ENCODE data around the gene SCN5A. TPM values are rescaled to one million over a fixed set of nuclear protein-coding genes. Genes with fewer than 3 reads are reported as not detected.

SCN5A gene
- polyA plus RNA-seq, 6 donors from 2014 or later = not detected

- Mint-ChIP-seq H3K36me3 (no peaks in the 10 kb centered on the region), H3K4me3 (no peak overlapping the region), H3K4me1 (peaks cover 0 to 6% (median 0%) of the 10 kb centered on the region in 3 donors), H3K9me3 (peaks cover 0 to 13% (median 0%) of the 10 kb centered on the region in 7 donors), H3K27me3 (peaks cover 0 to 17% (median 10%) of the 10 kb centered on the region in 3 donors), H3K27ac (no peak overlapping the region)
- ATAC-seq (ENCODE audit: low read depth in 2 of 2) (no peak), DNase-seq (no peak)
These were observed 18.9 kb downstream of the SCN5A start for GRCh38 chr3:38630606-38631005.

DNA sequence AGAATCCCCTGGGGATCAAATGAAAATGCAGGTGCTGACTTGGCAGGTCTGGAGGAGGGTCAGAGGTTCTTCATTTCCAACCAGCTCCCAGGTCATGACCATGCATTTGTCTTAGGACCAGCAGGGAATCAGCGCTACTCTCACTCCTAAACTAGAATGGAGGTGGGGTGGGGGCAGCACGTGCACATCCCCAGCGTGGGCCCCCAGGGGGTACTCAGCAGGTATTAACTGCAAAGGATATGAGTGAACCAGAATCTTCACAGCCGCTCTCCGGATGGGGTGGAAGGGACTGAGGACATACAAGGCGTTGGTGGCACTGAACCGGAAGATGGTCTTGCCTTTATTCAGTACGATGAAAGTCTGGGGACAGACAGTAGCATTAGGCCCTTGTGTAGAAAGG lies 19.4 kb downstream of the SCN5A start:
- Mint-ChIP-seq H3K36me3 (no peaks in the 10 kb centered on the region), H3K4me3 (no peak overlapping the region), H3K4me1 (peaks cover 0 to 6% (median 0%) of the 10 kb centered on the region in 3 donors)

DNA sequence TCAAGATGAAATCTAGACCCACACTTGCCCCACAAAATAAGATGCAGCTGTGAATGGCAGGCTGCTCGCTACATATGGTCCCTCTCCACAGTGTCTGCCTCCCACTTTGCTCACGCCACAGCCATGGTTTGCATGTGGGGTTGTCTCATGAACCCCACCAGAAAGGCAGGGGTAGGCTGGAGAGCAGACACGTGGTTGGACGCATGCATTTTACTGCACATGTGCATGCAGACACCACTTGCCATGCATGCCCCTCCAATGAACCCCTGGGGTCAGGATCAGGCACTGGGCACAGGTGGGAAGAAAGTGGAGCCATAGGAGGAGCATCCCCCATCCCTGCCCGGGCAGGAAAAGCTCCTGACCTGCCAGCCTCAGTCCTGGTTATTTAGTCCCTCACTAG lies 20.7 kb downstream of the SCN5A start:
- no peak for DNase-seq
- ATAC-seq (ENCODE audit: low read depth in 2 of 2) = no peak
- peaks cover 0 to 13% (median 0%) of the 10 kb centered on the region in 7 donors for H3K9me3 Mint-ChIP-seq
- H3K4me1 Mint-ChIP-seq = peaks cover 0 to 6% (median 0%) of the 10 kb centered on the region in 3 donors
- H3K36me3 Mint-ChIP-seq = no peaks in the 10 kb centered on the region
- no peak overlapping the region for H3K4me3 Mint-ChIP-seq
- H3K27ac Mint-ChIP-seq = no peak overlapping the region
- H3K27me3 Mint-ChIP-seq = peaks cover 0 to 17% (median 15%) of the 10 kb centered on the region in 3 donors

More for the DNA sequence above, 19.4 kb downstream of the SCN5A start:
- Mint-ChIP-seq H3K27ac (no peak overlapping the region), H3K27me3 (peaks cover 0 to 17% (median 10%) of the 10 kb centered on the region in 3 donors), H3K9me3 (peaks cover 0 to 13% (median 0%) of the 10 kb centered on the region in 7 donors)
- ATAC-seq (ENCODE audit: low read depth in 2 of 2) (no peak), DNase-seq (no peak)

- H3K4me1 Mint-ChIP-seq = peaks cover 0 to 6% (median 0%) of the 10 kb centered on the region in 3 donors
- peaks cover 0 to 13% (median 0%) of the 10 kb centered on the region in 7 donors for H3K9me3 Mint-ChIP-seq
- no peak for ATAC-seq (ENCODE audit: low read depth in 2 of 2)
- H3K36me3 Mint-ChIP-seq = no peaks in the 10 kb centered on the region
- DNase-seq = no peak
- H3K27ac Mint-ChIP-seq = no peak overlapping the region
- H3K4me3 Mint-ChIP-seq = no peak overlapping the region
- H3K27me3 Mint-ChIP-seq = peaks cover 0 to 16% (median 15%) of the 10 kb centered on the region in 3 donors
These were observed 21.5 kb downstream of the SCN5A start for GRCh38 chr3:38627956-38628355.

DNA sequence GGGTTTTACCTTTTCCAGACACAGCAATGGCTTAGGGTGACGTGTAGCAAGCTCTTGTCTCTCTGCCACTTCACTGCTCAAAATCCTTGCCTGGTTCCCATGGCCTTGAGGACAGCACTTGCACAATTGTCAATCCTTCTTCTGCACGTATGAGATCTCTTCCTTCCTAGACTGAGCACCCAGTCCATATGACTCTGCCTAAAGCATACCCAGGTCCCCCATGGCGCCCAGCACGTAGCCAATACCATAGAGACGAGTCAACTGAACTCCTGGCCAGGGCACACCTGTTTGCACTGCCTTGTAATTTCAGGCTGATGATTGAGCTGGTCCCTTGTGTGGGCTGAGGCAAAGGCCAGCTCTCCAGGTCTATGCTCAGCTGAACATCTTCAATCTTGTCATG lies 23.3 kb downstream of the SCN5A start:
- H3K27ac Mint-ChIP-seq = no peak overlapping the region
- H3K27me3 Mint-ChIP-seq = peaks cover 0 to 5% (median under 1%) of the 10 kb centered on the region in 3 donors
- ATAC-seq (ENCODE audit: low read depth in 2 of 2) (no peak), DNase-seq (no peak)
- no peaks in the 10 kb centered on the region for H3K4me1 Mint-ChIP-seq
- H3K36me3 Mint-ChIP-seq = no peaks in the 10 kb centered on the region
- H3K9me3 Mint-ChIP-seq = no peaks in the 10 kb centered on the region
- no peak overlapping the region for H3K4me3 Mint-ChIP-seq

DNA sequence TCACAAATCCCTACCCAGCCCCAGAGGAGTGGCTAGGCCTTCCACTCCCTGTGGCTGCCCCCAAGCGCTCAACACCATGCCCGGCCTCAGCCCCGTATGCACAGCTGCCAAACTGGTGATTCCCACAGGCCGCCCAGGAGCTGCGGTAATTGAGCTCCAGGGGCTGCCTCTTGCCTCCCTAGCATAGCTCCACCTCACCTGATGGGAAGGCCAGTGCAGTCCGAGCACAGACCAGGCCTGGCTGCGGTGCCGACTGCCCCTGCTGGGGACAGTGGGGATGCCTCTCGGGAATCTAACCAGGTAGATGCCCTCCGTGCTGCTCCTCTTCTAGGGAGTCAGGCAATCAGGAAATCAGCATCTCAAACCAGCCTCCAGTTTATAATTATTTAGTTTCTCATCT lies 25.9 kb downstream of the SCN5A start:
- Mint-ChIP-seq H3K4me3 (no peak overlapping the region), H3K36me3 (no peaks in the 10 kb centered on the region), H3K27me3 (peaks cover 0 to 11% (median 8%) of the 10 kb centered on the region in 3 donors), H3K4me1 (no peaks in the 10 kb centered on the region), H3K27ac (no peak overlapping the region), H3K9me3 (no peaks in the 10 kb centered on the region)
- DNase-seq = no peak
- ATAC-seq (ENCODE audit: low read depth in 2 of 2) = no peak

DNA sequence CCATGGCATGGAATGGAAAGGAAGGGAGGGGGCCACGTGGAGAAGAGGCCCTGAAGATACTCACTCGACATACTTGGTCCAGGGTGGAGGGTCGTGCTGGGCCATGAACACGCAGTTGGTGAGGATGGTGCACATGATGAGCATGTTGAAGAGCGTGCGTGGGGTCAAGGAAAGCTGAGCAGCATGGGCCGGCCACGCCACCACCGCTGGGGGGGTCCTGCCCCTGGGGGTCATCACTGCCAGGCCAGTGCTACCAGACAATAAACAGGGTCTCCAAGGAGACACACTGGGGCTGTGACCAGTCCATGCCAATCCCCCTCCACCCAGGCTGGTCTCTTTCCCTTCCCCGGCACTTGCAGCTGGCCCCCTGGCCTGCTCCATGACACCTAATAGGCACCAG lies 27.2 kb downstream of the SCN5A start:
- Mint-ChIP-seq H3K4me3 (peak overlapping the region in 1 of 8 donors; percentile 60), H3K27ac (peak overlapping the region in 2 of 6 donors; percentile 78 to 87), H3K4me1 (no peaks in the 10 kb centered on the region), H3K9me3 (no peaks in the 10 kb centered on the region), H3K27me3 (peaks cover 7 to 20% (median 18%) of the 10 kb centered on the region in 3 donors), H3K36me3 (no peaks in the 10 kb centered on the region)
- ATAC-seq (ENCODE audit: low read depth in 2 of 2) (no peak), DNase-seq (no peak)

GRCh38 chr3:38620236-38620635 lies 29.3 kb downstream of the SCN5A start:
- H3K4me1 Mint-ChIP-seq = no peaks in the 10 kb centered on the region
- H3K27ac Mint-ChIP-seq = no peak overlapping the region

GRCh38 chr3:38618343-38618742 lies 31.1 kb downstream of the SCN5A start:
- H3K27ac Mint-ChIP-seq = no peak overlapping the region
- no peaks in the 10 kb centered on the region for H3K36me3 Mint-ChIP-seq
- ATAC-seq (ENCODE audit: low read depth in 2 of 2) (no peak), DNase-seq (no peak)
- H3K4me3 Mint-ChIP-seq = peak overlapping the region in 1 of 8 donors; percentile 11
- H3K9me3 Mint-ChIP-seq = no peaks in the 10 kb centered on the region
- peaks cover 7 to 18% (median 14%) of the 10 kb centered on the region in 3 donors for H3K27me3 Mint-ChIP-seq
- no peaks in the 10 kb centered on the region for H3K4me1 Mint-ChIP-seq

More at GRCh38 chr3:38620236-38620635, 29.3 kb downstream of the SCN5A start:
- no peak for DNase-seq
- H3K27me3 Mint-ChIP-seq = peaks cover 7 to 20% (median 18%) of the 10 kb centered on the region in 3 donors
- no peaks in the 10 kb centered on the region for H3K9me3 Mint-ChIP-seq
- H3K36me3 Mint-ChIP-seq = no peaks in the 10 kb centered on the region
- H3K4me3 Mint-ChIP-seq = no peak overlapping the region
- ATAC-seq (ENCODE audit: low read depth in 2 of 2) = no peak

GRCh38 chr3:38617586-38617985 lies 31.9 kb downstream of the SCN5A start:
- no peaks in the 10 kb centered on the region for H3K36me3 Mint-ChIP-seq
- no peaks in the 10 kb centered on the region for H3K4me1 Mint-ChIP-seq
- peaks cover 7 to 18% (median 14%) of the 10 kb centered on the region in 3 donors for H3K27me3 Mint-ChIP-seq
- no peak overlapping the region for H3K27ac Mint-ChIP-seq
- no peaks in the 10 kb centered on the region for H3K9me3 Mint-ChIP-seq
- ATAC-seq (ENCODE audit: low read depth in 2 of 2) (no peak), DNase-seq (no peak)
- no peak overlapping the region for H3K4me3 Mint-ChIP-seq

DNA sequence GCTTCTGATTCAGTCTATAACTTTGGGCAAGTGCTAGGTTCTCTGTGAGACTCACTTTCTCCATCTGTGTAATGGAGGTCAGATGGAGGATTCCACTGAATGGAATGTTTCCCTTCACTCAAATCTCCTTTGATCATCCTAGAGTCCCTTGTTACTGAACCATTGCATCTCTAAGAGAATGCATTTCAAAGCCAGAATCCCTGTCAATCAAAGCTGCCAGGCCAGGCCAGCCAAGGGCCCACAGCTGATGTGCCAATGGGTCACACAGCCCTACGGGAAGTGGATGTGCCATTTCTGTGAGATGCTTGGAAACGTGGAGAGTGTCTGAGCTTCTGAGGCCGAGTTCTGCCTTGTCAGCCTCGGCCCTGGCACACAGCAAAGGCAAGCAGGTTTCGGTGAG lies 32.4 kb downstream of the SCN5A start:
- no peaks in the 10 kb centered on the region for H3K4me1 Mint-ChIP-seq

GRCh38 chr3:38616658-38617057 lies 32.8 kb downstream of the SCN5A start:
- Mint-ChIP-seq H3K4me1 (no peaks in the 10 kb centered on the region), H3K27me3 (peaks cover 7 to 18% (median 14%) of the 10 kb centered on the region in 3 donors), H3K9me3 (no peaks in the 10 kb centered on the region), H3K4me3 (no peak overlapping the region), H3K36me3 (no peaks in the 10 kb centered on the region), H3K27ac (no peak overlapping the region)
- DNase-seq = no peak
- ATAC-seq (ENCODE audit: low read depth in 2 of 2) = no peak

More for the DNA sequence above, 32.4 kb downstream of the SCN5A start:
- Mint-ChIP-seq H3K36me3 (no peaks in the 10 kb centered on the region), H3K4me3 (no peak overlapping the region), H3K27ac (no peak overlapping the region), H3K9me3 (no peaks in the 10 kb centered on the region), H3K27me3 (peaks cover 7 to 18% (median 14%) of the 10 kb centered on the region in 3 donors)
- DNase-seq (no peak), ATAC-seq (ENCODE audit: low read depth in 2 of 2) (no peak)

DNA sequence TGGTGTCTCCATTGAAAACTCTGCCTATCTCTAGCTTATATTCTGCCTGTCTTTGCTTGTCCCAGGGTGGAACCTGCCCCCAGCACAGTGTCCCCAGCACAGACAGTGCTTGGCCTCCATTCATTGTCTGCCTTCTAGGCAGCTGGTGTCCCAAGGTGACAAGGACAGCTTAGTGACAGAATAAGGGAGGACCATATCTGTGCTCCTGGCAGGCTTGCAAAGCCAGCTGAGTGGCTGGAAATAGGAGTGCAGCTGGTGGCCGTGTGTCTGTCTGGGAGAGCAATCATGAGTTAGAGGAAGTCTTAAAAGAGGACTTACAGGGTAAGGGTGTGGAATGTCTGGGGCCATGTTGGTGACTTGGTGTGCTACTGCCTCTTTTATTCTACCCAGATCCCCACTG lies 33.4 kb downstream of the SCN5A start:
- no peak for ATAC-seq (ENCODE audit: low read depth in 2 of 2)
- H3K36me3 Mint-ChIP-seq = no peaks in the 10 kb centered on the region

DNA sequence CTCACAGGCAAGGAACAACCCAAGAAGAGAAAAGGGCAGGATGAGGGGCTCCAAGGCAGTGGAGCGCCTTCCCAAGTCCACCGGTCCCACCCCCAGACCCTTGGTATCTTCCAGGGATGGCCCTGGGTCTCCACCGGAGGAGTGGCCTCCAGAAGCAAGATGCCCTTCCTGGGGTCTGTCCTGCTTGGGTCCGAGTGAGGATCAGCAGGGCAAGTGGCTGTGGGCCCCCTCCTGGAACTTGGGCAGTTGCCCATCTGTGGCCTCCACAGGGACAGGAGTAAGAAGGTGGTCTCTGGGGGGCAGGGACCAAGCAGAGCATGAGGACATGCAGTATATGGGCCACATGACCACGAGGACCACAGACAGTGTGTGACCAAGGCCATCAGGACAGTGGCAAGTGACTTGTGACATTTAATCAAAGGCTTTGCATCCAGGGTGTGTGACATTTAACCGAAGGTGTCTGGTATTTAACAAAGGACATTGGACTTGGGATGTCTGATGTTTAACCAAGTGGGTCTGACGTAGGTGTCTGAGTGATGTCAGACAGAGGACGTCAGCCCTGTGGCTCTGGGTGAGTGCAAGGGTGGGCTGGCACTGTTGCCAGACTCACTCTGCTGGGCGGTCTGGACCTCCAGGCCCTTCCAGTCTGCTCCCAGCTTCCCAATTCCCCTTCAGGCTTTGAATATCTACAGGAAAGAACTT lies 34.7 kb downstream of the SCN5A start:
- no peaks in the 10 kb centered on the region for H3K4me1 Mint-ChIP-seq
- no peak overlapping the region for H3K27ac Mint-ChIP-seq
- no peaks in the 10 kb centered on the region for H3K36me3 Mint-ChIP-seq
- no peak for ATAC-seq (ENCODE audit: low read depth in 2 of 2)
- H3K4me3 Mint-ChIP-seq = no peak overlapping the region
- H3K27me3 Mint-ChIP-seq = peaks cover 7 to 18% (median 14%) of the 10 kb centered on the region in 3 donors
- no peaks in the 10 kb centered on the region for H3K9me3 Mint-ChIP-seq
- no peak for DNase-seq

More for the DNA sequence above, 33.4 kb downstream of the SCN5A start:
- DNase-seq = no peak
- Mint-ChIP-seq H3K27ac (no peak overlapping the region), H3K4me3 (no peak overlapping the region), H3K4me1 (no peaks in the 10 kb centered on the region), H3K27me3 (peaks cover 7 to 18% (median 14%) of the 10 kb centered on the region in 3 donors), H3K9me3 (no peaks in the 10 kb centered on the region)
